Measurements from ENCODE around the gene IMMP2L.

DNA sequence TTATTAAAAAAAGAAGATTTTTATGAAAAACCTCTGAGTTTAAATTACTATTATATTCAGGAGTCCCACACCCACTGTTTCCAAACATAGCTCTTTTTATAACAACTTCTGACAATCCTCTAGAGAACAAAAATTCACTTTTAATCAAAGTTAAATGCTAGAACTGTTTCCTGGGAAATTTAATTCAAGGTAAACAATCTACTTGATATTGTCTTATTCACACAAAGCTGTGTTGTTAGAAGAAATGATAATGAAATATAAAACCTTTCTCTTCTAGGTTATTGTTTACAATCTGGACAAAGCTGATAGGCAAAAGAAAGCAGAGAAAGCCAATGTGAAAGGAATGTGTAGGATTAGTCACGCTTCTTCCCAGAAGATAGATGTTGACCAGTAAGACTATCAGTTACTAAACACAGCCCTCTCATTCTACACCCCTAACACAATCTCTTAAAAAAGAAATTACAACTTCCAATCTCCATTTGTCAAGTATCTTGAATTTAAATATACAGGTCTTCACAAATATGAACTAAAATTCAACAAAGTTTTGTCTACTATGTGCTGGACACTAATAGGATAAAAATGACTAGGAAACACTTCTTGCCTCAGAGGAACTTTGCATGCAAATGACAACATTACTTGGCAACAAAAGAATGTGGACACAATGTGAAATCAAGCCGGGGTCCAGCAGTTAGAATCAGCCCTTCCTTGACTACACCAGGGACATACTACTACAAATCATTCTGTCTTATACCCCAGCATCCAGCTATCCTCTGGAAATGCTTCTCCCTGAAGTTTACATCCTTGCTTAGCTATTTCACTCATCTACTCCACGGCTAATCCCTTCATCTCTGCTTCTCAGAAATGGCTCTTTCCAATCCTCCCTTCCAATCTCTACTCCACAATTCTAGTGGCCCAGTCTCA lies 123.7 kb downstream of the IMMP2L start:
- TF ChIP-seq, protein P1, sequence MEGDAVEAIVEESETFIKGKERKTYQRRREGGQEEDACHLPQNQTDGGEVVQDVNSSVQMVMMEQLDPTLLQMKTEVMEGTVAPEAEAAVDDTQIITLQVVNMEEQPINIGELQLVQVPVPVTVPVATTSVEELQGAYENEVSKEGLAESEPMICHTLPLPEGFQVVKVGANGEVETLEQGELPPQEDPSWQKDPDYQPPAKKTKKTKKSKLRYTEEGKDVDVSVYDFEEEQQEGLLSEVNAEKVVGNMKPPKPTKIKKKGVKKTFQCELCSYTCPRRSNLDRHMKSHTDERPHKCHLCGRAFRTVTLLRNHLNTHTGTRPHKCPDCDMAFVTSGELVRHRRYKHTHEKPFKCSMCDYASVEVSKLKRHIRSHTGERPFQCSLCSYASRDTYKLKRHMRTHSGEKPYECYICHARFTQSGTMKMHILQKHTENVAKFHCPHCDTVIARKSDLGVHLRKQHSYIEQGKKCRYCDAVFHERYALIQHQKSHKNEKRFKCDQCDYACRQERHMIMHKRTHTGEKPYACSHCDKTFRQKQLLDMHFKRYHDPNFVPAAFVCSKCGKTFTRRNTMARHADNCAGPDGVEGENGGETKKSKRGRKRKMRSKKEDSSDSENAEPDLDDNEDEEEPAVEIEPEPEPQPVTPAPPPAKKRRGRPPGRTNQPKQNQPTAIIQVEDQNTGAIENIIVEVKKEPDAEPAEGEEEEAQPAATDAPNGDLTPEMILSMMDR (conservative IDR thresholded peaks at IDR 0.05; ENCODE audit: low read length), result no peak
- no peak for TF ChIP-seq EZH2phosphoT487 (IDR thresholded peaks at IDR 0.05; ENCODE audit: borderline replicate concordance)

Measured in Loucy (cell line).